Activated CD8-positive, alpha-beta memory T cell treated with anti-CD3 and anti-CD28 coated beads, Interleukin-2, amount 10 ng/mL, durations not matched to agents 7 days and 5 days (primary cell): Measurements from ENCODE around the gene OOSP4A. TPM values are rescaled to one million over a fixed set of nuclear protein-coding genes. Genes with fewer than 3 reads are reported as not detected.
"Not testable (repeated sequence)": the region's sequence is repeated elsewhere in the genome, so short reads cannot be mapped to it uniquely, and the experiment has no call there.

Experiments
- ATAC-seq: fragments of 150-1000 bp; cut with Tn5 transposase; one replicate; pipeline ENCODE4 v1.10.0; 2021; ENCODE audit warnings: moderate library complexity
- CTCF ChIA-PET: fragments of 350-600 bp; sonication (Branson Sonifier 250); formaldehyde crosslinking; loops from one replicate; lab custom pipeline; 2021; ENCODE audit warnings: antibody characterized with exemption; lab: Charles Lee
- DNase-seq: peaks from one replicate; pipeline ENCODE4 v3.0.0-alpha.2; 2020
- H3K27ac Mint-ChIP-seq: one replicate; pipeline ENCODE4 v1.8.0; 2021; ENCODE audit warnings: mild to moderate bottlenecking, mixed read lengths
- H3K27me3 Mint-ChIP-seq: one replicate; pipeline ENCODE4 v1.8.0; 2021; ENCODE audit warnings: mixed read lengths
- H3K36me3 Mint-ChIP-seq: one replicate; pipeline ENCODE4 v1.8.0; 2021; ENCODE audit warnings: mild to moderate bottlenecking, mixed read lengths
- H3K4me1 Mint-ChIP-seq: one replicate; pipeline ENCODE4 v1.8.0; 2021; ENCODE audit warnings: mixed read lengths
- H3K4me3 Mint-ChIP-seq: one replicate; pipeline ENCODE4 v1.8.0; 2021; ENCODE audit warnings: mild to moderate bottlenecking, moderate library complexity, mixed read lengths
- H3K9me3 Mint-ChIP-seq: one replicate; pipeline ENCODE4 v1.8.0; 2022; ENCODE audit warnings: low read depth, mixed read lengths
- total RNA-seq, 2 experiments: library from RNA; stranded (reverse); gene quantifications; one replicate each; pipeline ENCODE4 v1.2.3, GENCODE V29; 2021

Gene OOSP4A
- total RNA-seq, 2 experiments from 2014 or later = not detected

- no peak for DNase-seq
- peaks cover 2% of the 10 kb centered on the region for H3K27me3 Mint-ChIP-seq
- CTCF ChIA-PET = no interaction called here
- ATAC-seq = no peak
- H3K4me1 Mint-ChIP-seq = no peaks in the 10 kb centered on the region
- H3K9me3 Mint-ChIP-seq = no peaks in the 10 kb centered on the region
- no peak overlapping the region for H3K4me3 Mint-ChIP-seq
- no peaks in the 10 kb centered on the region for H3K36me3 Mint-ChIP-seq
- H3K27ac Mint-ChIP-seq = no peak overlapping the region
Measured at GRCh38 chr11:59957094-59957493, 6.7 kb upstream of the OOSP4A start.

GRCh38 chr11:59960502-59961381 is 3.1 kb upstream of the OOSP4A start:
- Mint-ChIP-seq H3K9me3 (no peaks in the 10 kb centered on the region), H3K4me1 (no peaks in the 10 kb centered on the region), H3K36me3 (no peaks in the 10 kb centered on the region), H3K27me3 (peaks cover 2% of the 10 kb centered on the region), H3K27ac (no peak overlapping the region), H3K4me3 (no peak overlapping the region)
- no peak for DNase-seq
- CTCF ChIA-PET = no interaction called here
- no peak for ATAC-seq

GRCh38 chr11:59962107-59962482 is 1.7 kb upstream of the OOSP4A start:
- Mint-ChIP-seq H3K27me3 (peaks cover 1% of the 10 kb centered on the region), H3K4me3 (no peak overlapping the region), H3K36me3 (no peaks in the 10 kb centered on the region), H3K9me3 (no peaks in the 10 kb centered on the region), H3K27ac (no peak overlapping the region), H3K4me1 (no peaks in the 10 kb centered on the region)
- CTCF ChIA-PET = no interaction called here
- no peak for ATAC-seq
- no peak for DNase-seq

GRCh38 chr11:59965424-59965823 is 1.6 kb downstream of the OOSP4A start:
- DNase-seq (no peak), ATAC-seq (no peak)
- H3K4me1 Mint-ChIP-seq = no peaks in the 10 kb centered on the region
- peaks cover 4% of the 10 kb centered on the region for H3K27me3 Mint-ChIP-seq
- H3K27ac Mint-ChIP-seq = no peak overlapping the region
- no peaks in the 10 kb centered on the region for H3K36me3 Mint-ChIP-seq
- CTCF ChIA-PET = no interaction called here
- no peaks in the 10 kb centered on the region for H3K9me3 Mint-ChIP-seq
- no peak overlapping the region for H3K4me3 Mint-ChIP-seq

GRCh38 chr11:59966201-59966600 is 2.4 kb downstream of the OOSP4A start:
- no peaks in the 10 kb centered on the region for H3K36me3 Mint-ChIP-seq
- no peak for ATAC-seq
- CTCF ChIA-PET = no interaction called here
- no peaks in the 10 kb centered on the region for H3K9me3 Mint-ChIP-seq
- peaks cover 4% of the 10 kb centered on the region for H3K27me3 Mint-ChIP-seq
- H3K4me3 Mint-ChIP-seq = no peak overlapping the region
- DNase-seq = no peak
- H3K4me1 Mint-ChIP-seq = no peaks in the 10 kb centered on the region
- H3K27ac Mint-ChIP-seq = no peak overlapping the region

- Mint-ChIP-seq H3K36me3 (no peaks in the 10 kb centered on the region), H3K4me3 (no peak overlapping the region), H3K9me3 (no peaks in the 10 kb centered on the region), H3K4me1 (no peaks in the 10 kb centered on the region), H3K27ac (no peak overlapping the region), H3K27me3 (peaks cover 4% of the 10 kb centered on the region)
- no peak for ATAC-seq
- no peak for DNase-seq
- CTCF ChIA-PET = no interaction called here
Measured at GRCh38 chr11:59967677-59968394, 4.0 kb downstream of the OOSP4A start.

- no peaks in the 10 kb centered on the region for H3K9me3 Mint-ChIP-seq
- H3K4me3 Mint-ChIP-seq = no peak overlapping the region
- ATAC-seq = no peak
- DNase-seq = no peak
- H3K4me1 Mint-ChIP-seq = no peaks in the 10 kb centered on the region
- H3K27me3 Mint-ChIP-seq = peaks cover 4% of the 10 kb centered on the region
- H3K36me3 Mint-ChIP-seq = no peaks in the 10 kb centered on the region
- no peak overlapping the region for H3K27ac Mint-ChIP-seq
- CTCF ChIA-PET = no interaction called here
Measured at GRCh38 chr11:59968395-59968783, 4.6 kb downstream of the OOSP4A start.

- Mint-ChIP-seq H3K36me3 (no peaks in the 10 kb centered on the region), H3K4me3 (no peak overlapping the region), H3K4me1 (no peaks in the 10 kb centered on the region), H3K27ac (no peak overlapping the region), H3K27me3 (no peaks in the 10 kb centered on the region), H3K9me3 (no peaks in the 10 kb centered on the region)
- DNase-seq (no peak), ATAC-seq (no peak)
- CTCF ChIA-PET = no interaction called here
Measured at GRCh38 chr11:59973097-59973496, 9.3 kb downstream of the OOSP4A start.

GRCh38 chr11:59981106-59981770 is 17.4 kb downstream of the OOSP4A start:
- H3K9me3 Mint-ChIP-seq = no peaks in the 10 kb centered on the region
- no peaks in the 10 kb centered on the region for H3K4me1 Mint-ChIP-seq
- DNase-seq (no peak), ATAC-seq (no peak)
- H3K4me3 Mint-ChIP-seq = no peak overlapping the region
- no peak overlapping the region for H3K27ac Mint-ChIP-seq
- peaks cover 2% of the 10 kb centered on the region for H3K27me3 Mint-ChIP-seq
- no peaks in the 10 kb centered on the region for H3K36me3 Mint-ChIP-seq
- CTCF ChIA-PET = no interaction called here

- ATAC-seq, H3K27me3 Mint-ChIP-seq, H3K36me3 Mint-ChIP-seq, H3K27ac Mint-ChIP-seq, H3K4me3 Mint-ChIP-seq, H3K9me3 Mint-ChIP-seq, CTCF ChIA-PET, DNase-seq, H3K4me1 Mint-ChIP-seq: not testable (repeated sequence)
Measured at GRCh38 chr11:59982037-59982436, 18.2 kb downstream of the OOSP4A start.

- H3K27ac Mint-ChIP-seq = no peak overlapping the region
- ATAC-seq = no peak
- no peaks in the 10 kb centered on the region for H3K36me3 Mint-ChIP-seq
- CTCF ChIA-PET = no interaction called here
- H3K9me3 Mint-ChIP-seq = no peaks in the 10 kb centered on the region
- H3K4me1 Mint-ChIP-seq = no peaks in the 10 kb centered on the region
- no peak overlapping the region for H3K4me3 Mint-ChIP-seq
- H3K27me3 Mint-ChIP-seq = peaks cover 2% of the 10 kb centered on the region
- no peak for DNase-seq
Measured at GRCh38 chr11:59983212-59983611, 19.4 kb downstream of the OOSP4A start.

- Mint-ChIP-seq H3K36me3 (no peaks in the 10 kb centered on the region), H3K4me3 (no peak overlapping the region), H3K27ac (no peak overlapping the region), H3K27me3 (peaks cover 2% of the 10 kb centered on the region), H3K4me1 (no peaks in the 10 kb centered on the region), H3K9me3 (no peaks in the 10 kb centered on the region)
- ATAC-seq (no peak), DNase-seq (no peak)
- CTCF ChIA-PET = no interaction called here
Measured at GRCh38 chr11:59984368-59984767, 20.5 kb downstream of the OOSP4A start.

- no peaks in the 10 kb centered on the region for H3K4me1 Mint-ChIP-seq
- H3K36me3 Mint-ChIP-seq = no peaks in the 10 kb centered on the region
- ATAC-seq (no peak), DNase-seq (no peak)
- CTCF ChIA-PET = no interaction called here
- H3K9me3 Mint-ChIP-seq = peaks cover 2% of the 10 kb centered on the region
- H3K27ac Mint-ChIP-seq = no peak overlapping the region
- H3K27me3 Mint-ChIP-seq = no peaks in the 10 kb centered on the region
- no peak overlapping the region for H3K4me3 Mint-ChIP-seq
Measured at GRCh38 chr11:59990421-59990820, 26.6 kb downstream of the OOSP4A start.

GRCh38 chr11:59992425-59992824 is 28.6 kb downstream of the OOSP4A start:
- DNase-seq (no peak), ATAC-seq (no peak)
- Mint-ChIP-seq H3K27ac (no peak overlapping the region), H3K36me3 (no peaks in the 10 kb centered on the region), H3K4me1 (no peaks in the 10 kb centered on the region), H3K9me3 (peaks cover 2% of the 10 kb centered on the region), H3K27me3 (no peaks in the 10 kb centered on the region), H3K4me3 (no peak overlapping the region)
- CTCF ChIA-PET = no interaction called here
